Liver (tissue), 9 donors: Measurements from ENCODE around the gene ATAT1. TPM values are rescaled to one million over a fixed set of nuclear protein-coding genes. Genes with fewer than 3 reads are reported as not detected.

Source experiments
- DNase-seq: peaks from one replicate; pipeline ENCODE4 v3.0.0-alpha.2; 2017; ENCODE audit warnings: low spot score
- H3K27ac ChIP-seq, 2 donors: one replicate each; pipeline ENCODE4 v1.7.0; 2013; ENCODE audit warnings: inconsistent platforms in 2 of 2, low read length in 2 of 2, control low read depth in 1 of 2, low read depth in 1 of 2, mild to moderate bottlenecking in 1 of 2
- H3K27me3 ChIP-seq, 4 donors: one replicate each; pipeline versions ENCODE4 v1.6.1 to v1.7.0; 2013; ENCODE audit warnings: low read length in 3 of 4, inconsistent platforms in 1 of 4, mild to moderate bottlenecking in 1 of 4, moderate library complexity in 1 of 4; ENCODE audit not compliant: control insufficient read depth in 4 of 4, insufficient read depth in 4 of 4
- H3K36me3 ChIP-seq, 4 donors: one replicate each; pipeline versions ENCODE4 v1.6.1 to v1.7.0; 2013; ENCODE audit warnings: low read length in 3 of 4, mild to moderate bottlenecking in 3 of 4, low read depth in 1 of 4, moderate library complexity in 1 of 4; ENCODE audit not compliant: control insufficient read depth in 4 of 4, insufficient read depth in 3 of 4
- H3K4me1 ChIP-seq, 4 donors: one replicate each; pipeline versions ENCODE4 v1.6.1 to v1.7.0; 2013; ENCODE audit warnings: low read length in 3 of 4, mild to moderate bottlenecking in 3 of 4, moderate library complexity in 1 of 4; ENCODE audit not compliant: control insufficient read depth in 4 of 4, insufficient read depth in 4 of 4
- H3K4me3 ChIP-seq, 3 donors: one replicate each; pipeline versions ENCODE4 v1.6.1 to v1.7.0; 2013; ENCODE audit warnings: low read length in 3 of 3, control low read depth in 1 of 3, low read depth in 1 of 3, mild to moderate bottlenecking in 1 of 3
- H3K9ac ChIP-seq, 2 donors: one replicate each; pipeline ENCODE4 v1.7.0; 2013; ENCODE audit warnings: low read length in 2 of 2, mild to moderate bottlenecking in 2 of 2, moderate library complexity in 2 of 2, control low read depth in 1 of 2, low read depth in 1 of 2
- H3K9me3 ChIP-seq, 4 donors: one replicate each; pipeline versions ENCODE4 v1.6.1 to v1.7.0; 2013; ENCODE audit warnings: low read length in 3 of 4; ENCODE audit not compliant: control insufficient read depth in 4 of 4
- EGR1 ChIP-seq, 2 donors: IDR thresholded peaks; 2 replicates each; pipeline ENCODE4 v1.6.1; 2016 to 2018; ENCODE audit warnings: antibody characterized with exemption in 2 of 2, low read depth in 2 of 2
- FOXA1 ChIP-seq: IDR thresholded peaks from 2 replicates; pipeline ENCODE4 v1.6.1; 2016; ENCODE audit warnings: antibody characterized with exemption
- FOXA2 ChIP-seq: IDR thresholded peaks from 2 replicates; pipeline ENCODE4 v1.6.1; 2016; ENCODE audit warnings: antibody characterized with exemption
- GABPA ChIP-seq, 2 donors: IDR thresholded peaks in 1 of 2; conservative IDR thresholded peaks in 1 of 2; 2 replicates each; pipeline ENCODE4 v1.6.1; 2016; ENCODE audit warnings: antibody characterized with exemption in 2 of 2, mild to moderate bottlenecking in 1 of 2, moderate library complexity in 1 of 2
- HNF4A ChIP-seq, 2 donors: conservative IDR thresholded peaks; 2 replicates each; pipeline ENCODE4 v1.6.1; 2016; ENCODE audit warnings: antibody characterized with exemption in 2 of 2, mild to moderate bottlenecking in 2 of 2
- HNF4G ChIP-seq: IDR thresholded peaks from 2 replicates; pipeline ENCODE4 v1.6.1; 2016; ENCODE audit warnings: antibody characterized with exemption
- JUND ChIP-seq, 2 donors: IDR thresholded peaks; 2 replicates each; pipeline ENCODE4 v1.6.1; 2016; ENCODE audit warnings: antibody characterized with exemption in 2 of 2
- NR2F2 ChIP-seq: IDR thresholded peaks from 2 replicates; pipeline ENCODE4 v1.6.1; 2016; ENCODE audit warnings: antibody characterized with exemption
- RAD21 ChIP-seq, 2 donors: IDR thresholded peaks; 2 replicates each; pipeline ENCODE4 v1.6.1; 2016; ENCODE audit warnings: antibody characterized with exemption in 2 of 2, mild to moderate bottlenecking in 2 of 2
- RXRA ChIP-seq, 2 donors: IDR thresholded peaks; 2 replicates each; pipeline ENCODE4 v1.6.1; 2017 to 2018; ENCODE audit warnings: antibody characterized with exemption in 2 of 2, mild to moderate bottlenecking in 1 of 2
- SP1 ChIP-seq: IDR thresholded peaks from 2 replicates; pipeline ENCODE4 v1.6.1; 2018; ENCODE audit warnings: antibody characterized with exemption, mild to moderate bottlenecking
- YY1 ChIP-seq: IDR thresholded peaks from 2 replicates; pipeline ENCODE4 v1.6.1; 2016; ENCODE audit warnings: antibody characterized with exemption, mild to moderate bottlenecking
- WGBS: extraction: QIAGEN DNeasy Blood & Tissue Kit; methylation state at CpG from one replicate; pipeline ENCODE4 v1.1.7; 2013; 5-methylcytosine and 5-hydroxymethylcytosine counted together
- polyA plus RNA-seq, 2 donors: library from polyadenylated mRNA; stranded (reverse) in 1 of 2; unstranded in 1 of 2; fragments of 200-250 nt in 1 of 2; fragments of >200 nt in 1 of 2; fragmentation: Nextera tagmentation in 1 of 2; extraction: Ambion mirVana in 1 of 2; gene quantifications; one replicate each; pipeline versions ENCODE4 v1.2.1 to v1.2.3, GENCODE V29; 2013 to 2015
- total RNA-seq, 2 donors: library from RNA; depleted of rRNA; stranded (reverse); fragments of >200 nt; gene quantifications; one replicate each; pipeline ENCODE4 v1.2.3, GENCODE V29; 2014
- TF ChIP-seq, protein P1 (sequence below): fragments of 150-350 bp; IDR thresholded peaks from 2 replicates; pipeline ENCODE4 v1.5.1; 2017; ENCODE audit warnings: improper control_type of control experiment, low read depth, low read length; ENCODE audit not compliant: missing input control
- TF ChIP-seq, protein P2 (sequence below): IDR thresholded peaks from 2 replicates; pipeline ENCODE4 v1.6.1; 2016; ENCODE audit warnings: antibody characterized with exemption
- TF ChIP-seq, protein P3 (sequence below): IDR thresholded peaks from 2 replicates; pipeline ENCODE4 v1.6.1; 2016; ENCODE audit warnings: antibody characterized with exemption, mild to moderate bottlenecking
- TF ChIP-seq, protein P4 (sequence below): IDR thresholded peaks from 2 replicates; pipeline ENCODE4 v1.6.1; 2016; ENCODE audit warnings: antibody characterized with exemption
- TF ChIP-seq, protein P5 (sequence below): IDR thresholded peaks from 2 replicates; pipeline ENCODE4 v1.6.1; 2016; ENCODE audit warnings: antibody characterized with exemption
- donor health status: healthy.
- donor health status: healthy.
- donor health status: healthy.
- donor health status: healthy.
- donor health status: healthy.

ATAT1 gene
- total and polyA plus RNA-seq, 4 donors: 2.1 to 5.4 (median 3.0) TPM

DNA sequence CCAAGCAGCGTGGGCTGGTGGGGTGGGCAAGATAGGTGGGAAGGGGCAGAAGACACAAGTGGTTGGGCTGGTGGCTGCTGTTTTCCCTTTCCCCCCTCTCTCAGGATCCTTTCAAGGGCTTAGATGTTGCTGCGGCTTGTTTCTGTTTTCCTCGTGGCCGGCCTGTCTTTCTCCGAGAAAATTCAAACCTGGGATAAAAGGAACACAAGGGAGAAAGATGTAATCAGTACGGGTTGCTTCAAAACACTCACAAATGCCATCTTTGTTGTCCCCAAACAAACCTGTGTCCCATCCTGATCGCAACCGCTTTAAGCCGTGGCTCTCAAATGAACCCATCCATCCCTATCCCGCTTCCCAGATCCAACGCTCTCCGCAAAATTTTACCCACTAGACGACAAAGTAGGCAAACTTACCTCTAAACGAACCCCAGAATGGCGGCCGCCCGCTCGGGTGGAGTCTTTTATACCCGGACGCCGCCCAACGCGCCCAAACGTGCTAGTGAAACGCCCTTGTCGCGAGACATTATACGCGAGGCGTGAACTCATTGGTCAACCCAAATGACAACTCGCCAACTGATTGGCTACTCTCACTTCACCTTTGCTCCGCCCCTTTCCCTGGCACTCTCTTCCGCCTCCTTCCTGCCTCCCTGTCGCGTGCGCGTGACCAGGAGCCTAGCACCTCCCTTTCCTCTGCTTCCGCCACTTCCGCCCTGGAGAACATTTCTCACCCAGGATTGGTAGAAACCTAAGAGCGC, 9.7 kb upstream of the ATAT1 start, which contains the start of gene PPP1R10 (continued):
- TF ChIP-seq RAD21 (IDR thresholded peaks at IDR 0.05) (no peak), RXRA (IDR thresholded peaks at IDR 0.05) (no peak)
- TF ChIP-seq, protein P1, sequence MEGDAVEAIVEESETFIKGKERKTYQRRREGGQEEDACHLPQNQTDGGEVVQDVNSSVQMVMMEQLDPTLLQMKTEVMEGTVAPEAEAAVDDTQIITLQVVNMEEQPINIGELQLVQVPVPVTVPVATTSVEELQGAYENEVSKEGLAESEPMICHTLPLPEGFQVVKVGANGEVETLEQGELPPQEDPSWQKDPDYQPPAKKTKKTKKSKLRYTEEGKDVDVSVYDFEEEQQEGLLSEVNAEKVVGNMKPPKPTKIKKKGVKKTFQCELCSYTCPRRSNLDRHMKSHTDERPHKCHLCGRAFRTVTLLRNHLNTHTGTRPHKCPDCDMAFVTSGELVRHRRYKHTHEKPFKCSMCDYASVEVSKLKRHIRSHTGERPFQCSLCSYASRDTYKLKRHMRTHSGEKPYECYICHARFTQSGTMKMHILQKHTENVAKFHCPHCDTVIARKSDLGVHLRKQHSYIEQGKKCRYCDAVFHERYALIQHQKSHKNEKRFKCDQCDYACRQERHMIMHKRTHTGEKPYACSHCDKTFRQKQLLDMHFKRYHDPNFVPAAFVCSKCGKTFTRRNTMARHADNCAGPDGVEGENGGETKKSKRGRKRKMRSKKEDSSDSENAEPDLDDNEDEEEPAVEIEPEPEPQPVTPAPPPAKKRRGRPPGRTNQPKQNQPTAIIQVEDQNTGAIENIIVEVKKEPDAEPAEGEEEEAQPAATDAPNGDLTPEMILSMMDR: no peak

DNA sequence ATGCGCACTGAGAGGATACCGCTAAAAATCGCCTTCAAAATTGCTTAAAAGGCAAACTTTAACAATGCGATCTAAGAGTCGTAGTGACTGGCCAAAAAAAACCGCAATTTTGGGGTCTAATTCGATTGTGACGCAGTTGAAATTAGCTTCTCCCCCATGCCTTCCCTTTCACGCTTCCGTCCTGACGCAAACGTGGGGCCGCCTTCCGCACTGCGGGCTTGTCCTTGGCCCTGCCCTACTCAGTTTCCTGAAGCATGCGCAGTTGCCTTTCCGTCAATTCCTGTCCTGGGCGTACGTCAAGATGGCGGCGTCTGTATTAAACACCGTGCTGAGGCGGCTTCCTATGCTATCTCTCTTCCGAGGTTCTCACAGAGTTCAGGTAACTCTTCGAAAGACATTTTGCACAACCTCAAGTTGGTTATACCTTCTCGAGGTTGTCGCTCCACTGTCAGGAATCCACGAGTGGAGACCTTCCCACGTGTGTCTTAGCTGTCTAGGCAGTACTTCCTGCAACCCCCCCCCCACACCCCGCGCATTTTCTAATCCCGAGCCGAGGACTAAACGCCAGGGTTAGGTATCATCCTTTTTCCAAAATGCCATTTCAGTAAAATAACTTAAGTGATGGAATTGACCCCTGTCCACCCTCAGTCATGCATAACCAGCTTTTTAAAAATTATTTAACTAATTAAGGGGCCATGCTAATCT, 9.0 kb upstream of the ATAT1 start, which contains the start of gene MRPS18B:
MRPS18B (plus strand) TSS at position 276 of the 705 bp plus-strand sequence; CDS start at position 302, 26 bp downstream.
- H3K27ac ChIP-seq: peak within 1 kb of the TSS; percentile 87 to 95
- DNase-seq: peak; percentile 93
- peaks cover 6 to 22% (median 18%) of the 10 kb centered on the region in 4 donors for H3K36me3 ChIP-seq
- peak within 1 kb of the TSS; percentile 99 to 100 for H3K9ac ChIP-seq
- under 1% methylated on average over 34 of the region's 34 CpGs for WGBS
- TF ChIP-seq SP1 (peak; percentile 68), YY1 (peak; percentile 98), RAD21 (IDR thresholded peaks at IDR 0.05) (peak in 1 of 2 donors; percentile 9), HNF4A (conservative IDR thresholded peaks at IDR 0.05) (peak; percentile 7 to 37), FOXA1 (no peak), RXRA (IDR thresholded peaks at IDR 0.05) (peak; percentile 55 to 62), NR2F2 (no peak), HNF4G (no peak), JUND (IDR thresholded peaks at IDR 0.05) (peak in 1 of 2 donors; percentile 41), FOXA2 (no peak), GABPA (IDR thresholded peaks at IDR 0.05 in 1 of 2, conservative IDR thresholded peaks at IDR 0.05 in 1 of 2) (peak; percentile 77 to 94), EGR1 (IDR thresholded peaks at IDR 0.05; ENCODE audit: low read depth in 2 of 2) (peak; percentile 66 to 90)
- TF ChIP-seq, protein P2, sequence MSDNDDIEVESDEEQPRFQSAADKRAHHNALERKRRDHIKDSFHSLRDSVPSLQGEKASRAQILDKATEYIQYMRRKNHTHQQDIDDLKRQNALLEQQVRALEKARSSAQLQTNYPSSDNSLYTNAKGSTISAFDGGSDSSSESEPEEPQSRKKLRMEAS: peak; percentile 96
- TF ChIP-seq, protein P3, sequence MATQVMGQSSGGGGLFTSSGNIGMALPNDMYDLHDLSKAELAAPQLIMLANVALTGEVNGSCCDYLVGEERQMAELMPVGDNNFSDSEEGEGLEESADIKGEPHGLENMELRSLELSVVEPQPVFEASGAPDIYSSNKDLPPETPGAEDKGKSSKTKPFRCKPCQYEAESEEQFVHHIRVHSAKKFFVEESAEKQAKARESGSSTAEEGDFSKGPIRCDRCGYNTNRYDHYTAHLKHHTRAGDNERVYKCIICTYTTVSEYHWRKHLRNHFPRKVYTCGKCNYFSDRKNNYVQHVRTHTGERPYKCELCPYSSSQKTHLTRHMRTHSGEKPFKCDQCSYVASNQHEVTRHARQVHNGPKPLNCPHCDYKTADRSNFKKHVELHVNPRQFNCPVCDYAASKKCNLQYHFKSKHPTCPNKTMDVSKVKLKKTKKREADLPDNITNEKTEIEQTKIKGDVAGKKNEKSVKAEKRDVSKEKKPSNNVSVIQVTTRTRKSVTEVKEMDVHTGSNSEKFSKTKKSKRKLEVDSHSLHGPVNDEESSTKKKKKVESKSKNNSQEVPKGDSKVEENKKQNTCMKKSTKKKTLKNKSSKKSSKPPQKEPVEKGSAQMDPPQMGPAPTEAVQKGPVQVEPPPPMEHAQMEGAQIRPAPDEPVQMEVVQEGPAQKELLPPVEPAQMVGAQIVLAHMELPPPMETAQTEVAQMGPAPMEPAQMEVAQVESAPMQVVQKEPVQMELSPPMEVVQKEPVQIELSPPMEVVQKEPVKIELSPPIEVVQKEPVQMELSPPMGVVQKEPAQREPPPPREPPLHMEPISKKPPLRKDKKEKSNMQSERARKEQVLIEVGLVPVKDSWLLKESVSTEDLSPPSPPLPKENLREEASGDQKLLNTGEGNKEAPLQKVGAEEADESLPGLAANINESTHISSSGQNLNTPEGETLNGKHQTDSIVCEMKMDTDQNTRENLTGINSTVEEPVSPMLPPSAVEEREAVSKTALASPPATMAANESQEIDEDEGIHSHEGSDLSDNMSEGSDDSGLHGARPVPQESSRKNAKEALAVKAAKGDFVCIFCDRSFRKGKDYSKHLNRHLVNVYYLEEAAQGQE: peak; percentile 50
- TF ChIP-seq, protein P4, sequence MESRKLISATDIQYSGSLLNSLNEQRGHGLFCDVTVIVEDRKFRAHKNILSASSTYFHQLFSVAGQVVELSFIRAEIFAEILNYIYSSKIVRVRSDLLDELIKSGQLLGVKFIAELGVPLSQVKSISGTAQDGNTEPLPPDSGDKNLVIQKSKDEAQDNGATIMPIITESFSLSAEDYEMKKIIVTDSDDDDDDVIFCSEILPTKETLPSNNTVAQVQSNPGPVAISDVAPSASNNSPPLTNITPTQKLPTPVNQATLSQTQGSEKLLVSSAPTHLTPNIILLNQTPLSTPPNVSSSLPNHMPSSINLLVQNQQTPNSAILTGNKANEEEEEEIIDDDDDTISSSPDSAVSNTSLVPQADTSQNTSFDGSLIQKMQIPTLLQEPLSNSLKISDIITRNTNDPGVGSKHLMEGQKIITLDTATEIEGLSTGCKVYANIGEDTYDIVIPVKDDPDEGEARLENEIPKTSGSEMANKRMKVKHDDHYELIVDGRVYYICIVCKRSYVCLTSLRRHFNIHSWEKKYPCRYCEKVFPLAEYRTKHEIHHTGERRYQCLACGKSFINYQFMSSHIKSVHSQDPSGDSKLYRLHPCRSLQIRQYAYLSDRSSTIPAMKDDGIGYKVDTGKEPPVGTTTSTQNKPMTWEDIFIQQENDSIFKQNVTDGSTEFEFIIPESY: no peak
- TF ChIP-seq, protein P1: no peak
- TF ChIP-seq, protein P5, sequence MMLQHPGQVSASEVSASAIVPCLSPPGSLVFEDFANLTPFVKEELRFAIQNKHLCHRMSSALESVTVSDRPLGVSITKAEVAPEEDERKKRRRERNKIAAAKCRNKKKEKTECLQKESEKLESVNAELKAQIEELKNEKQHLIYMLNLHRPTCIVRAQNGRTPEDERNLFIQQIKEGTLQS: peak; percentile 11
- peak within 1 kb of the TSS; percentile 90 to 97 (median 96) for H3K4me3 ChIP-seq
- no peaks in the 10 kb centered on the region for H3K27me3 ChIP-seq
- H3K4me1 ChIP-seq: peaks cover 2 to 21% (median 14%) of the 10 kb centered on the region in 4 donors
- no peaks in the 10 kb centered on the region for H3K9me3 ChIP-seq
